ENCODE data around the gene ALDOC. TPM values are rescaled to one million over a fixed set of nuclear protein-coding genes. Genes with fewer than 3 reads are reported as not detected.

The ALDOC gene
- total RNA-seq, 1 donor from 2014 or later, result 10.3 TPM

DNA sequence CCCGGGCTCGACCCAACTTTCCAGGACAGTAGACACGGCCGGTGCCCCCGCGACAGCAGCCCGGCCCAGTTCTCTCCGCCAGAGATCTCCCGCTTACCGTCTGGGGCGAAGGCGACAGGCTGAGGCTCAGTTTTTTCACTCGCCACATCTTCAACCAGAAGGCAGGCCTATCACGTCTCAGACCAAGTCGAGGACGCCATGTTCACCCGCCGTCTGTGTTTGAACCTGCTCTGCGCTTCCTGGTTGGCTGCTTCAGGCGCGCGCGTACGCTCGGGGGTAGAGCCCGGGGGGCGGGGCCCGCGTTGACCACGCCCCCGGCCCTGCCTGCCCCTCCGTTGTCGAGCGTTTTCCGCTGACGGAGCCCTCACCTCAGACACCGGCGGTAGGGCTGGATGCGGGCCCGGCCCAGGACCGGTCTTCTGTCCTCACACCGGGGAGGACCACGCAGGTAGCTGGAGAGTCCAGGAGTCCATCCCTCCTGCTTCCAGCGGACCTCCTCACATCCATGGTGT, 22.2 kb upstream of the ALDOC start, which contains the start of gene SPAG5:
Gene SPAG5, minus strand, starts transcription at position 227 of the 512 bp plus-strand sequence. Its CDS starts 79 bp downstream, at position 148.
- H3K36me3 Mint-ChIP-seq (ENCODE audit: low read depth, unreplicated experiment), result no peaks in the 10 kb centered on the region
- no peak for TF ChIP-seq EZH2 (IDR thresholded peaks at IDR 0.05; ENCODE audit: insufficient read depth, low read length)
- TF ChIP-seq, protein P1, sequence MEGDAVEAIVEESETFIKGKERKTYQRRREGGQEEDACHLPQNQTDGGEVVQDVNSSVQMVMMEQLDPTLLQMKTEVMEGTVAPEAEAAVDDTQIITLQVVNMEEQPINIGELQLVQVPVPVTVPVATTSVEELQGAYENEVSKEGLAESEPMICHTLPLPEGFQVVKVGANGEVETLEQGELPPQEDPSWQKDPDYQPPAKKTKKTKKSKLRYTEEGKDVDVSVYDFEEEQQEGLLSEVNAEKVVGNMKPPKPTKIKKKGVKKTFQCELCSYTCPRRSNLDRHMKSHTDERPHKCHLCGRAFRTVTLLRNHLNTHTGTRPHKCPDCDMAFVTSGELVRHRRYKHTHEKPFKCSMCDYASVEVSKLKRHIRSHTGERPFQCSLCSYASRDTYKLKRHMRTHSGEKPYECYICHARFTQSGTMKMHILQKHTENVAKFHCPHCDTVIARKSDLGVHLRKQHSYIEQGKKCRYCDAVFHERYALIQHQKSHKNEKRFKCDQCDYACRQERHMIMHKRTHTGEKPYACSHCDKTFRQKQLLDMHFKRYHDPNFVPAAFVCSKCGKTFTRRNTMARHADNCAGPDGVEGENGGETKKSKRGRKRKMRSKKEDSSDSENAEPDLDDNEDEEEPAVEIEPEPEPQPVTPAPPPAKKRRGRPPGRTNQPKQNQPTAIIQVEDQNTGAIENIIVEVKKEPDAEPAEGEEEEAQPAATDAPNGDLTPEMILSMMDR (IDR thresholded peaks at IDR 0.05; ENCODE audit: insufficient read depth, low read depth, low read length), result no peak
- Histone ChIP-seq H3K27ac (ENCODE audit: low read depth, low read length) (peak within 1 kb of the TSS; percentile 93), H3K36me3 (ENCODE audit: insufficient read depth, low read length) (no peaks in the 10 kb centered on the region), H3K9me3 (ENCODE audit: insufficient read depth, low read depth, low read length) (no peaks in the 10 kb centered on the region), H2AFZ (ENCODE audit: low read depth, low read length) (peak within 1 kb of the TSS; percentile 88), H4K20me1 (ENCODE audit: insufficient read depth, low read length) (no peaks in the 10 kb centered on the region), H3K79me2 (ENCODE audit: insufficient read depth, low read length) (peaks cover 24% of the 10 kb centered on the region), H3K9ac (ENCODE audit: low read length) (peak within 1 kb of the TSS; percentile 91), H3K4me2 (ENCODE audit: low read length) (peak within 1 kb of the TSS; percentile 92), H3K4me3 (ENCODE audit: insufficient read depth, low read depth, low read length) (peak within 1 kb of the TSS; percentile 83), H3K27me3 (ENCODE audit: insufficient read depth, low read length) (no peaks in the 10 kb centered on the region), H3K4me1 (ENCODE audit: insufficient read depth, low read length) (peaks cover 9% of the 10 kb centered on the region)
- H3K27ac Mint-ChIP-seq (ENCODE audit: unreplicated experiment), result peak within 1 kb of the TSS; percentile 91
- FAIRE-seq (no peak), DNase-seq (ENCODE audit: low read depth) (peak; percentile 79)
- no peaks in the 10 kb centered on the region for H3K27me3 Mint-ChIP-seq (ENCODE audit: low read depth, unreplicated experiment)
- peak within 1 kb of the TSS; percentile 89 for H3K4me3 Mint-ChIP-seq (ENCODE audit: unreplicated experiment)
- H3K4me1 Mint-ChIP-seq (ENCODE audit: low read depth, unreplicated experiment), result peaks cover 4% of the 10 kb centered on the region
- H3K9me3 Mint-ChIP-seq (ENCODE audit: unreplicated experiment), result no peaks in the 10 kb centered on the region

DNA sequence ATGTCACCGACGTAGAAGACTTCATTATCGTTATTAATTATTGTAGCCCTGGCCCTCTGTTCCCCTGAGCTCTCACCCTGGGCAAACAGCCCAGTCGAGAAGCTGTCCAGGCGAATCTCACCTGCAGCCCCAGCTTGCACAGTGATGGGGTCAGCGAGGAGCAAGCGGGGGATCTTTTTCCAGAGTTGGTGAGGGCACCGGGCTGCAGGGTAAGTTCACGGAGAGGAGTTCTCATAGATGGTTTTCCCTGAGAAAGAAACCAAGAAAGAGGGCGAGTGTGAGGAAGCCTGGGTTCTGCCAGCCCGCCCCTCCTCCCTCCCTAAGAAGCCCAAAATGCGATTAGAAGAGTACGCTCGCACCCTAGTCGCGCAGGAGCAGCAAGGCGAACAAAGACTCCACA, 21.7 kb upstream of the ALDOC start:
- H3K27me3 Mint-ChIP-seq (ENCODE audit: low read depth, unreplicated experiment), result no peaks in the 10 kb centered on the region
- H3K4me1 Mint-ChIP-seq (ENCODE audit: low read depth, unreplicated experiment), result peaks cover 4% of the 10 kb centered on the region
- DNase-seq (ENCODE audit: low read depth) (no peak), FAIRE-seq (no peak)
- H3K27ac Mint-ChIP-seq (ENCODE audit: unreplicated experiment), result peak overlapping the region; percentile 56
- Histone ChIP-seq H3K4me1 (ENCODE audit: insufficient read depth, low read length) (peaks cover 9% of the 10 kb centered on the region), H3K36me3 (ENCODE audit: insufficient read depth, low read length) (no peaks in the 10 kb centered on the region), H3K9ac (ENCODE audit: low read length) (peak overlapping the region; percentile 91), H3K27ac (ENCODE audit: low read depth, low read length) (peak overlapping the region; percentile 93), H3K9me3 (ENCODE audit: insufficient read depth, low read depth, low read length) (no peaks in the 10 kb centered on the region), H3K27me3 (ENCODE audit: insufficient read depth, low read length) (no peaks in the 10 kb centered on the region), H3K4me2 (ENCODE audit: low read length) (peak overlapping the region; percentile 92), H3K4me3 (ENCODE audit: insufficient read depth, low read depth, low read length) (peak overlapping the region; percentile 83), H4K20me1 (ENCODE audit: insufficient read depth, low read length) (no peaks in the 10 kb centered on the region), H2AFZ (ENCODE audit: low read depth, low read length) (peak overlapping the region; percentile 88), H3K79me2 (ENCODE audit: insufficient read depth, low read length) (peaks cover 24% of the 10 kb centered on the region)
- H3K36me3 Mint-ChIP-seq (ENCODE audit: low read depth, unreplicated experiment), result no peaks in the 10 kb centered on the region
- H3K4me3 Mint-ChIP-seq (ENCODE audit: unreplicated experiment), result peak overlapping the region; percentile 89
- H3K9me3 Mint-ChIP-seq (ENCODE audit: unreplicated experiment), result no peaks in the 10 kb centered on the region
- TF ChIP-seq EZH2 (IDR thresholded peaks at IDR 0.05; ENCODE audit: insufficient read depth, low read length), result no peak
- TF ChIP-seq, protein P1 (IDR thresholded peaks at IDR 0.05; ENCODE audit: insufficient read depth, low read depth, low read length), result no peak

Data from astrocyte (in vitro differentiated cells and primary cell).